GM19455 (cell line): ENCODE measurements around the gene CRAMP1.
"Not testable (repeated sequence)": the region's sequence is repeated elsewhere in the genome, so short reads cannot be mapped to it uniquely, and the experiment has no call there.

Experiments used
- ATAC-seq: cut with Tn5 transposase; IDR thresholded peaks from one replicate; pipeline ENCODE4 v1.9.1; 2021; ENCODE audit not compliant: unreplicated experiment

Gene CRAMP1

GRCh38 chr16:1708083-1708767 lies 96.1 kb downstream of the CRAMP1 start:
- no peak for ATAC-seq

- no peak for ATAC-seq
Measured at GRCh38 chr16:1708768-1709180, 96.6 kb downstream of the CRAMP1 start.

GRCh38 chr16:1709356-1709755 lies 97.2 kb downstream of the CRAMP1 start:
- ATAC-seq = no peak

- no peak for ATAC-seq
Measured at GRCh38 chr16:1710811-1711507, 98.8 kb downstream of the CRAMP1 start.

- no peak for ATAC-seq
Measured at GRCh38 chr16:1712791-1713261, 100.7 kb downstream of the CRAMP1 start.

GRCh38 chr16:1713331-1713730 lies 101.2 kb downstream of the CRAMP1 start:
- ATAC-seq = no peak

GRCh38 chr16:1713933-1714332 lies 101.8 kb downstream of the CRAMP1 start:
- no peak for ATAC-seq

GRCh38 chr16:1715220-1715619 lies 103.1 kb downstream of the CRAMP1 start:
- ATAC-seq = no peak

- not testable (repeated sequence) for ATAC-seq
Measured at GRCh38 chr16:1718236-1718635, 106.1 kb downstream of the CRAMP1 start.

- not testable (repeated sequence) for ATAC-seq
Measured at GRCh38 chr16:1719559-1720229, 107.5 kb downstream of the CRAMP1 start.

- no peak for ATAC-seq
Measured at GRCh38 chr16:1721372-1721771, 109.2 kb downstream of the CRAMP1 start.

GRCh38 chr16:1723450-1724147 lies 111.4 kb downstream of the CRAMP1 start:
- ATAC-seq = no peak

- no peak for ATAC-seq
Measured at GRCh38 chr16:1724491-1724890, 112.3 kb downstream of the CRAMP1 start.

- ATAC-seq = no peak
Measured at GRCh38 chr16:1726661-1727502, 114.7 kb downstream of the CRAMP1 start.
